PC-9 (cell line): ENCODE measurements around the gene FST. TPM values are rescaled to one million over a fixed set of nuclear protein-coding genes. Genes with fewer than 3 reads are reported as not detected.

ENCODE experiments used
- BruUV-seq: library from RNA; stranded (reverse); fragments of 400-500 nt; replicated peaks from 2 replicates; lab custom pipeline; 2021; lab: Mats Ljungman, UMichigan
- CTCF ChIA-PET: fragments of 300-600 bp; sonication (Branson Sonifier 250); formaldehyde crosslinking; loops from one replicate; lab custom pipeline; 2022; ENCODE audit warnings: antibody characterized with exemption; lab: Charles Lee
- POLR2A ChIA-PET: fragments of 300-600 bp; sonication (Branson Sonifier 250); formaldehyde crosslinking; loops from one replicate; lab custom pipeline; 2022; ENCODE audit warnings: antibody characterized with exemption; ENCODE audit not compliant: unreplicated experiment; lab: Charles Lee
- DNase-seq, 2 experiments: peaks; one replicate each; pipeline versions ENCODE4 v3.0.0 to v3.0.0-alpha.2; 2015 to 2022; ENCODE audit warnings: mixed read lengths in 1 of 2
- H2AFZ ChIP-seq: fragments of 200-600 bp; sonication (generic); 2 replicates; pipeline ENCODE4 v1.8.1; 2017; ENCODE audit warnings: antibody characterized with exemption
- H3F3A ChIP-seq: fragments of 200-600 bp; sonication (generic); 2 replicates; pipeline ENCODE4 v1.8.1; 2017; ENCODE audit warnings: antibody characterized with exemption, mild to moderate bottlenecking, low read depth; ENCODE audit not compliant: insufficient read depth
- H3K27ac ChIP-seq: fragments of 200-600 bp; sonication (generic); 2 replicates; pipeline ENCODE4 v1.6.1; 2016; ENCODE audit warnings: mixed run types
- H3K27me3 ChIP-seq: fragments of 200-600 bp; sonication (generic); 2 replicates; pipeline ENCODE4 v1.6.1; 2016; ENCODE audit warnings: low read depth, mixed run types; ENCODE audit not compliant: insufficient read depth
- H3K36me3 ChIP-seq: fragments of 200-600 bp; sonication (generic); 2 replicates; pipeline ENCODE4 v1.6.1; 2016; ENCODE audit warnings: low read depth, mixed run types
- H3K4me1 ChIP-seq: fragments of 200-600 bp; sonication (generic); replicated peaks from 2 replicates; pipeline ENCODE4 v1.6.1; 2016; ENCODE audit warnings: mixed run types; ENCODE audit not compliant: insufficient read depth
- H3K4me2 ChIP-seq: fragments of 200-600 bp; sonication (generic); 2 replicates; pipeline ENCODE4 v1.6.1; 2017; ENCODE audit warnings: mixed run types
- H3K4me3 ChIP-seq: fragments of 200-600 bp; sonication (generic); 2 replicates; pipeline ENCODE4 v1.6.1; 2016; ENCODE audit warnings: mixed run types
- H3K79me2 ChIP-seq: fragments of 200-600 bp; sonication (generic); 2 replicates; pipeline ENCODE4 v1.6.1; 2017; ENCODE audit warnings: low read depth, mixed run types
- H3K9me2 ChIP-seq: fragments of 200-600 bp; sonication (generic); 2 replicates; pipeline ENCODE4 v1.8.1; 2017; ENCODE audit warnings: mild to moderate bottlenecking; ENCODE audit not compliant: insufficient read depth
- H3K9me3 ChIP-seq: fragments of 200-600 bp; sonication (generic); 2 replicates; pipeline ENCODE4 v1.8.1; 2016; ENCODE audit warnings: low read depth; ENCODE audit not compliant: insufficient read depth
- H4K20me1 ChIP-seq: fragments of 200-600 bp; sonication (generic); 2 replicates; pipeline ENCODE4 v1.8.1; 2017; ENCODE audit not compliant: insufficient read depth
- EZH2 ChIP-seq: fragments of 200-600 bp; sonication (generic); IDR thresholded peaks from 2 replicates; pipeline ENCODE4 v1.8.0; 2017; ENCODE audit warnings: antibody characterized with exemption, low read depth
- intact Hi-C: fragments of 100-400 bp; cut with micrococcal nuclease; formaldehyde crosslinking; loops from one replicate; pipeline ENCODE4 v1.10.0; 2022; ENCODE audit not compliant: unreplicated experiment
- total RNA-seq: library from RNA; stranded (reverse); gene quantifications from 2 replicates; pipeline ENCODE4 v1.2.3, GENCODE V29; 2021
- TF ChIP-seq, protein P1 (sequence below): fragments of 200-600 bp; sonication (generic); conservative IDR thresholded peaks from 2 replicates; pipeline ENCODE4 v1.6.1; 2017; ENCODE audit warnings: mixed run types, antibody characterized with exemption, mild to moderate bottlenecking, moderate library complexity

Gene FST
- total RNA-seq, 1 experiment from 2014 or later, result 0.63 TPM

DNA sequence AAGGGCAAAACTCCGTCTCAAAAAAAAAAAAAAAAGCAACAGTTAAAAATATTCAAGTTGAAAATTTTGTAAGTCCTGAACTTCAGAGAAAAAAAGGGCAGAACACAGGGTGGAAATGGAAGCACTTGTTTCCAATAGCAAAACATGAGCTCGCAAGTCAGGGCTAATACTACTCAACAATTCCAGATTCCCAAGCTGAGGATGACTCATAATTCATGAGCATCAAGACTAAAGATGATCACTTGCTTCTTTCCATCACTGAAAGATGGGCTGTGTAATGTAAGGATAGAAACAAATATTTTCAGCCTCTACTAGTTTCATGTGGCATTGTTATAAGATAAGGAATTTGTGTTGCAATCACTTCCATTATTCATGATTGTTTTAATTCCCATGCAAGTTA lies 33.5 kb upstream of the FST start:
- Histone ChIP-seq H3K4me2 (no peak overlapping the region), H3K9me3 (no peaks in the 10 kb centered on the region; the same call in 1 of the 2 replicates), H3K4me1 (no peaks in the 10 kb centered on the region), H3K79me2 (no peaks in the 10 kb centered on the region), H3K27ac (no peak overlapping the region), H3K4me3 (no peak overlapping the region), H4K20me1 (no peaks in the 10 kb centered on the region), H2AFZ (no peak overlapping the region), H3K27me3 (no peaks in the 10 kb centered on the region), H3K9me2 (0 out of 2 replicates have a peak, but pooled peaks cover 3% of the 10 kb centered on the region), H3F3A (no peaks in the 10 kb centered on the region), H3K36me3 (no peaks in the 10 kb centered on the region)
- DNase-seq, result no peak
- ChIA-PET POLR2A (no interaction called here), CTCF (no interaction called here)
- BruUV-seq, result no TSS peak
- intact Hi-C loops, result no loop called here
- no peak for TF ChIP-seq EZH2
- TF ChIP-seq, protein P1, sequence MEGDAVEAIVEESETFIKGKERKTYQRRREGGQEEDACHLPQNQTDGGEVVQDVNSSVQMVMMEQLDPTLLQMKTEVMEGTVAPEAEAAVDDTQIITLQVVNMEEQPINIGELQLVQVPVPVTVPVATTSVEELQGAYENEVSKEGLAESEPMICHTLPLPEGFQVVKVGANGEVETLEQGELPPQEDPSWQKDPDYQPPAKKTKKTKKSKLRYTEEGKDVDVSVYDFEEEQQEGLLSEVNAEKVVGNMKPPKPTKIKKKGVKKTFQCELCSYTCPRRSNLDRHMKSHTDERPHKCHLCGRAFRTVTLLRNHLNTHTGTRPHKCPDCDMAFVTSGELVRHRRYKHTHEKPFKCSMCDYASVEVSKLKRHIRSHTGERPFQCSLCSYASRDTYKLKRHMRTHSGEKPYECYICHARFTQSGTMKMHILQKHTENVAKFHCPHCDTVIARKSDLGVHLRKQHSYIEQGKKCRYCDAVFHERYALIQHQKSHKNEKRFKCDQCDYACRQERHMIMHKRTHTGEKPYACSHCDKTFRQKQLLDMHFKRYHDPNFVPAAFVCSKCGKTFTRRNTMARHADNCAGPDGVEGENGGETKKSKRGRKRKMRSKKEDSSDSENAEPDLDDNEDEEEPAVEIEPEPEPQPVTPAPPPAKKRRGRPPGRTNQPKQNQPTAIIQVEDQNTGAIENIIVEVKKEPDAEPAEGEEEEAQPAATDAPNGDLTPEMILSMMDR, result no peak

DNA sequence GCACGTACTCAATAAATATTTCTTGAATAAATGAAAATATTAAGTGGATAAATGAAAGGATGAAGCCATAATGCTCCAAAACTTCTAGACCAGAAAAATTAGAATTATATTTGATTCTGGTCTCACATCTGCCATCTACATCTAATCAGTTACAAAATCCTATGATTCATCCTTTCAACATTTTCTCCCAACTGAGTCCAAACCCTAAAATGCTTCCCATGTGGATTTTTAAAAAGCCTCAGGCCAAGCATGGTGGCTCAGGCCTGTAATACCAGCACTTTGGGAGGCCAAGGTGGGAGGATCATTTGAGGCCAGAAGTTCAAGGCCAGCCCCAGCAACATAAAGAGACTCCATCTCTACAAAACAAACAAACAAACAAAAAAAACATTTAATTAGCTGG lies 31.6 kb upstream of the FST start:
- H3K79me2 ChIP-seq, result no peaks in the 10 kb centered on the region

DNA sequence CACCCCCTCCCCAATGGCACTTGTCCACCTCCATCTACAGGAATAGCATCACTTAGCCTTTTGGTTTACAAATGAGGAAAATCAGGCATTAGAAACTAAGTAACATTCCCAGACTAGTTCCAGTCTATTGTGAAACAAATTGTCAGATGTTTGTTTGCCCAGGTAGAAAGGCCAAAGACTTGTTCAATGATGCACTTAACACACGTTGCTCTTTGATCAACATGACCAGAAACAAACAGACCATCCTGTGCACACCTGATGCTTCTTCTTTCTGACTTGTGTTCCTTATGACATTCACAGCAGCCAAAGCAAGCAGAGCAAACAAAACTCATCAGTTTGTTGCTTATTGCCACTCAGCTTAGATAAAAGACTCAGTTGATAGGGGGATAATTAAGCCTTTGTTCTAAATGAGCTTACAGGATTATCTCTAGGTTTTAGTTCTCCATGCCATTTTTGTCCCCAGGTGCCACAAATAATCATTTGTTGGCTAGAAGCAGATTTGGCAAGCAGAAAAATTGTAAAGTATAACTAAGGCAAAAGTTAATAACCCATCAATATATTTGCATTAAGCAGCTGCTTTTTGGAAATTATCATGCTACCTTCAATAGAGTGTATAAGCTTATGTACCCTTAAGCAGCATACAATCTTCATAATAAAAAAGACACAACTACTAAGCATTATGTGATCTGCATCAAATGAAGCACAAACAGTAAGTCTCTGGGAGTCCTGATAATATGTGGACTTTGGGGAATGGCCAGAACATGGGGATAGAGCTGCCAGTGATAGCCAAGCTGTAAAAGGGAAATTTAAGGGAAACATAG lies 26.3 kb upstream of the FST start:
- Histone ChIP-seq H2AFZ (no peak overlapping the region), H3K4me1 (no peaks in the 10 kb centered on the region), H3K9me2 (no peaks in the 10 kb centered on the region), H3K9me3 (no peaks in the 10 kb centered on the region), H3K36me3 (no peaks in the 10 kb centered on the region), H3K79me2 (no peaks in the 10 kb centered on the region), H3K4me2 (no peak overlapping the region), H3K27ac (no peak overlapping the region), H3F3A (no peaks in the 10 kb centered on the region), H3K4me3 (no peak overlapping the region), H4K20me1 (no peaks in the 10 kb centered on the region), H3K27me3 (no peaks in the 10 kb centered on the region)
- ChIA-PET CTCF (no interaction called here), POLR2A (no interaction called here)
- no TSS peak for BruUV-seq
- intact Hi-C loops, result no loop called here
- TF ChIP-seq, protein P1, result no peak
- TF ChIP-seq EZH2, result no peak
- no peak for DNase-seq

More for the DNA sequence above, 31.6 kb upstream of the FST start:
- H3K4me1 ChIP-seq, result no peaks in the 10 kb centered on the region
- no peaks in the 10 kb centered on the region for H4K20me1 ChIP-seq
- H2AFZ ChIP-seq, result no peak overlapping the region
- H3K36me3 ChIP-seq, result no peaks in the 10 kb centered on the region
- H3K9me3 ChIP-seq, result no peaks in the 10 kb centered on the region
- DNase-seq, result no peak
- no peak overlapping the region for H3K27ac ChIP-seq
- H3K9me2 ChIP-seq, result 0 out of 2 replicates have a peak, but pooled peaks cover 3% of the 10 kb centered on the region
- H3K4me2 ChIP-seq, result no peak overlapping the region
- POLR2A ChIA-PET, result no interaction called here
- no peak overlapping the region for H3K4me3 ChIP-seq
- BruUV-seq, result no TSS peak
- no peak for TF ChIP-seq EZH2
- TF ChIP-seq, protein P1, result no peak
- no peaks in the 10 kb centered on the region for H3F3A ChIP-seq
- CTCF ChIA-PET, result no interaction called here
- intact Hi-C loops, result no loop called here
- H3K27me3 ChIP-seq, result no peaks in the 10 kb centered on the region
